ENCODE data around the gene SPRYD4. TPM values are rescaled to one million over a fixed set of nuclear protein-coding genes. Genes with fewer than 3 reads are reported as not detected.
A peak's percentile ranks its signal among the peaks of the same experiment; 100 is the strongest.
"Not testable (repeated sequence)": the region's sequence is repeated elsewhere in the genome, so short reads cannot be mapped to it uniquely, and the experiment has no call there.

Gene SPRYD4
- total RNA-seq, 1 experiment from 2014 or later: 3.4 TPM

GRCh38 chr12:56498126-56498902 lies 29.9 kb downstream of the SPRYD4 start:
- not testable (repeated sequence) for H4K20me1 ChIP-seq (ENCODE audit: insufficient read depth, low read depth, low read length); H3K4me1 ChIP-seq (ENCODE audit: low read length); H3K36me3 ChIP-seq (ENCODE audit: insufficient read depth, low read length); DNase-seq; H3K9me3 ChIP-seq (ENCODE audit: low read length); H3K4me3 ChIP-seq (ENCODE audit: low read length); H3K9ac ChIP-seq (ENCODE audit: low read length); H3K9me2 ChIP-seq (replicated peaks; ENCODE audit: insufficient read depth, low read length); H2AFZ ChIP-seq (ENCODE audit: low read length); H3K79me2 ChIP-seq (ENCODE audit: low read length); H3K27ac ChIP-seq (ENCODE audit: low read length); H3K27me3 ChIP-seq (ENCODE audit: low read length); H3K4me2 ChIP-seq (ENCODE audit: low read depth, low read length, poor library complexity, severe bottlenecking)

DNA sequence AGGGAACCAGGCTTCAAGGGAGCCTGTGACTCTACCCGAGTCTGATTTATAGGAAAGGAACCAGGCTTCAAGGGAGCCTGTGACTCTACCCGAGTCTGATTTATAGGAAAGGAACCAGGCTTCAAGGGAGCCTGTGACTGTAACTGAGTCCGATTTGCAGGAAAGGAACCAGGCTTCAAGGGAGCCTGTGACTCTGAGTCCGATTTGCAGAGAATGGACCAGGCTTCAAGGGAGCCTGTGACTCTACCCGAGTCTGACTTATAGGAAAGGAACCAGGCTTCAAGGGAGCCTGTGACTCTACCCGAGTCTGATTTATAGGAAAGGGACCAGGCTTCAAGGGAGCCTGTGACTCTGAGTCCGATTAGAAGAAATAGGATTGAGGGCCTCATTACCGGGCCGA lies 31.1 kb downstream of the SPRYD4 start:
- not testable (repeated sequence) for H3K9ac ChIP-seq (ENCODE audit: low read length); H3K4me2 ChIP-seq (ENCODE audit: low read depth, low read length, poor library complexity, severe bottlenecking); H2AFZ ChIP-seq (ENCODE audit: low read length); H3K4me1 ChIP-seq (ENCODE audit: low read length); H3K4me3 ChIP-seq (ENCODE audit: low read length); H3K9me3 ChIP-seq (ENCODE audit: low read length); H4K20me1 ChIP-seq (ENCODE audit: insufficient read depth, low read depth, low read length); H3K27ac ChIP-seq (ENCODE audit: low read length); H3K9me2 ChIP-seq (replicated peaks; ENCODE audit: insufficient read depth, low read length); H3K79me2 ChIP-seq (ENCODE audit: low read length); H3K36me3 ChIP-seq (ENCODE audit: insufficient read depth, low read length); H3K27me3 ChIP-seq (ENCODE audit: low read length)
- DNase-seq: peak; percentile 14

DNA sequence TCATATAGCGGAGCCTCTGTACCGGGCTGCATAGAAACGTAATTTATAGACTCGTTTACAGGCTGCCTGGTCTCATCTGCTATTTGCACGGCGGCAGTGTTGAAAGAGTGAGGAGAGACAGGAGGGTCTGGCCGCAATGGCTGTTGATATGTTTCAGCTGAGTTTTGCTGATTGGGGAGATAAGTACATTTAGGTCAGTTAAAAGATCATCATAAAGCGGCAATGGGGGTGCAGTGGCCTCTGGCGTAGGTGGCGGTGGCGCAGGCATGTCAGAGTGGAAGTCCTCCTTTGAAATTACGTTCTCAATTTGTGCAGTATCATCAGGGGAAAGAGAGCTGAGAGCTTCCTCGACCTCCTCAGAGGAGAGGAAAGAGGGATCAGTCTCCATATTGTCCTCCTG lies 31.5 kb downstream of the SPRYD4 start:
- not testable (repeated sequence) for H3K4me3 ChIP-seq (ENCODE audit: low read length); H3K36me3 ChIP-seq (ENCODE audit: insufficient read depth, low read length); H2AFZ ChIP-seq (ENCODE audit: low read length); H3K27ac ChIP-seq (ENCODE audit: low read length); H3K9me3 ChIP-seq (ENCODE audit: low read length); H3K4me2 ChIP-seq (ENCODE audit: low read depth, low read length, poor library complexity, severe bottlenecking); H3K9ac ChIP-seq (ENCODE audit: low read length); H4K20me1 ChIP-seq (ENCODE audit: insufficient read depth, low read depth, low read length); H3K79me2 ChIP-seq (ENCODE audit: low read length); H3K27me3 ChIP-seq (ENCODE audit: low read length); H3K9me2 ChIP-seq (replicated peaks; ENCODE audit: insufficient read depth, low read length); H3K4me1 ChIP-seq (ENCODE audit: low read length)
- peak; percentile 2 for DNase-seq

DNA sequence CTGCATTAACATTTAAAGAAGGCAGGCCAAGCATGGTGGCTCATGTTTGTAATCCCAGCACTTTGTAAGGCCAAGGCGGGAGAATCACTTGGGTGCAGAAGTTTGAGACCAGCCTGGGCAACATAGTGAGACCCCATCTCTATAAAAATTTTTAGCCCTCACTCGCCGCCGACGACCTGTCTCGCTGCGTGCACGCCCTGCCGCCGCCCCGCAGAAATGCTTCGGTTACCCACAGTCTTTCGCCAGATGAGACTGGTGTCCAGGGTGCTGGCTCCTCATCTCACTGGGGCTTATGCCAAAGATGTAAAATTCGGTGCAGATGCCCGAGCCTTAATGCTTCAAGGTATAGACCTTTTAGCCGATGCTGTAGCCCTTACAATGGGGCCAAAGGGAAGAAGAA lies 42.4 kb downstream of the SPRYD4 start:
- no peaks in the 10 kb centered on the region for H3K9me3 ChIP-seq (ENCODE audit: low read length)
- no peak overlapping the region for H2AFZ ChIP-seq (ENCODE audit: low read length)
- H3K9me2 ChIP-seq (replicated peaks; ENCODE audit: insufficient read depth, low read length): no peaks in the 10 kb centered on the region
- H4K20me1 ChIP-seq (ENCODE audit: insufficient read depth, low read depth, low read length): no peaks in the 10 kb centered on the region
- H3K27ac ChIP-seq (ENCODE audit: low read length): no peak overlapping the region
- DNase-seq: no peak
- H3K9ac ChIP-seq (ENCODE audit: low read length): no peak overlapping the region
- no peaks in the 10 kb centered on the region for H3K27me3 ChIP-seq (ENCODE audit: low read length)
- H3K4me1 ChIP-seq (ENCODE audit: low read length): no peaks in the 10 kb centered on the region
- no peaks in the 10 kb centered on the region for H3K36me3 ChIP-seq (ENCODE audit: insufficient read depth, low read length)
- no peak overlapping the region for H3K4me2 ChIP-seq (ENCODE audit: low read depth, low read length, poor library complexity, severe bottlenecking)
- no peak overlapping the region for H3K4me3 ChIP-seq (ENCODE audit: low read length)
- no peaks in the 10 kb centered on the region for H3K79me2 ChIP-seq (ENCODE audit: low read length)

DNA sequence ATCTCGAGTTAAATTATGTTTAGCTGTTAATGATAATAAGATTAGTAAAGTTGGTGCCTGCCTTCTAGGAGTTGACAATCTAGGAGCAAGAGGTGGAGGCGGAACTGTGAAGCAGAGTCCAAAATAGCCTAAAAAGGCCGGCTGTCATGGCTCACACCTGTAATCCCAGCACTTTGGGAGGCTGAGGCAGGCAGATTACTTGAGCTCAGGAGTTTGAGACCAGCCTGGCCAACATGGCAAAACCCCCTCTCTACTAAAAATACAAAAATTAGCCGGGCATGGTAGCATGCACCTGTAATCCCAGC lies 45.6 kb downstream of the SPRYD4 start:
- H3K79me2 ChIP-seq (ENCODE audit: low read length); H3K36me3 ChIP-seq (ENCODE audit: insufficient read depth, low read length); H3K27me3 ChIP-seq (ENCODE audit: low read length); H3K27ac ChIP-seq (ENCODE audit: low read length); H2AFZ ChIP-seq (ENCODE audit: low read length); H3K9me3 ChIP-seq (ENCODE audit: low read length); H4K20me1 ChIP-seq (ENCODE audit: insufficient read depth, low read depth, low read length); H3K9ac ChIP-seq (ENCODE audit: low read length); H3K4me3 ChIP-seq (ENCODE audit: low read length); H3K4me2 ChIP-seq (ENCODE audit: low read depth, low read length, poor library complexity, severe bottlenecking); DNase-seq; H3K9me2 ChIP-seq (replicated peaks; ENCODE audit: insufficient read depth, low read length); H3K4me1 ChIP-seq (ENCODE audit: low read length): not testable (repeated sequence)

DNA sequence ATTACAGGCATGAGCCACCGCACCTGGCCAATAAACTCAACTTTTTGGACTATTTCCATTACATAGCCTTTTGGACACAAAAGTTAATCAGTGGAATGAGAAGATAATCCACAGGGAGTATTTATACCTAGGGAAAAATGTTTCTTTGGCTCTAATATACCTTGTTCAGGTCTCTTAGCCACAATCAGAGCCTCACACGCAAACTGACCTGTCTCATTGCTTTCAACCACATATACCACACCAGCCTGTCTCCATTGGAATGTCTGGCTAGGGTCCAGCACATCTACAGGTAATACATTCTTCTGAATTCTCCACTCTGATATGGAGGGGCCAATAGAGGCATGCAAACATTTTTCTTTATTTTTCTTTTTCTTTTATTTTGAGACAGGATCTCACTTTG lies 49.5 kb downstream of the SPRYD4 start:
- no peaks in the 10 kb centered on the region for H3K36me3 ChIP-seq (ENCODE audit: insufficient read depth, low read length)
- H3K4me2 ChIP-seq (ENCODE audit: low read depth, low read length, poor library complexity, severe bottlenecking): no peak overlapping the region
- no peaks in the 10 kb centered on the region for H3K9me3 ChIP-seq (ENCODE audit: low read length)
- no peak overlapping the region for H3K4me3 ChIP-seq (ENCODE audit: low read length)
- H3K9ac ChIP-seq (ENCODE audit: low read length): no peak overlapping the region
- no peaks in the 10 kb centered on the region for H3K9me2 ChIP-seq (replicated peaks; ENCODE audit: insufficient read depth, low read length)
- DNase-seq: no peak
- H3K4me1 ChIP-seq (ENCODE audit: low read length): no peaks in the 10 kb centered on the region
- H3K27ac ChIP-seq (ENCODE audit: low read length): no peak overlapping the region
- H3K27me3 ChIP-seq (ENCODE audit: low read length): no peaks in the 10 kb centered on the region
- H3K79me2 ChIP-seq (ENCODE audit: low read length): no peaks in the 10 kb centered on the region
- no peak overlapping the region for H2AFZ ChIP-seq (ENCODE audit: low read length)
- no peaks in the 10 kb centered on the region for H4K20me1 ChIP-seq (ENCODE audit: insufficient read depth, low read depth, low read length)

DNA sequence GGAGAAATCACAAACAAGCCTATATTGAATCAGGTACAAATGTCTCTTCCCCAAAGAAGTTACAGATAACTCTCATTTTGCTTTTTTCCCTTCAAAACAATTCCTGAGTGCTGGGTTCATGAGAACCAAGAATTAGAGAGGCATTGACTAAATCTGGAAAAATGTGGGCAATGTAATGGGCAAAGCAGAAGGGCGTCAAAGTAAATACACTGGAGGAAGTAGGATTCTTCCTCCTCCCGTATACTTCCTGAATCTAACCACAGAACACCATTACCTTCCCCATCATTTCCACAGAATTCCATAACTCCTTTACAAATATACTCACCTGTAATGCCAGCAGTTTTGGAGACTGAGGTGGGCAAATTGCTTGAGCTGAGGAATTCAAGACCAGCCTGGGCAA lies 50.2 kb downstream of the SPRYD4 start:
- no peaks in the 10 kb centered on the region for H3K9me3 ChIP-seq (ENCODE audit: low read length)
- H3K4me2 ChIP-seq (ENCODE audit: low read depth, low read length, poor library complexity, severe bottlenecking): no peak overlapping the region
- DNase-seq: no peak
- H3K27me3 ChIP-seq (ENCODE audit: low read length): no peaks in the 10 kb centered on the region
- no peaks in the 10 kb centered on the region for H4K20me1 ChIP-seq (ENCODE audit: insufficient read depth, low read depth, low read length)
- H2AFZ ChIP-seq (ENCODE audit: low read length): no peak overlapping the region
- H3K36me3 ChIP-seq (ENCODE audit: insufficient read depth, low read length): no peaks in the 10 kb centered on the region
- no peak overlapping the region for H3K9ac ChIP-seq (ENCODE audit: low read length)
- H3K79me2 ChIP-seq (ENCODE audit: low read length): no peaks in the 10 kb centered on the region
- no peak overlapping the region for H3K27ac ChIP-seq (ENCODE audit: low read length)
- H3K4me1 ChIP-seq (ENCODE audit: low read length): no peaks in the 10 kb centered on the region
- H3K9me2 ChIP-seq (replicated peaks; ENCODE audit: insufficient read depth, low read length): no peaks in the 10 kb centered on the region
- H3K4me3 ChIP-seq (ENCODE audit: low read length): no peak overlapping the region

- no peak overlapping the region for H3K9ac ChIP-seq (ENCODE audit: low read length)
- no peak for DNase-seq
Observed at GRCh38 chr12:56520048-56520447, 51.7 kb downstream of the SPRYD4 start.

DNA sequence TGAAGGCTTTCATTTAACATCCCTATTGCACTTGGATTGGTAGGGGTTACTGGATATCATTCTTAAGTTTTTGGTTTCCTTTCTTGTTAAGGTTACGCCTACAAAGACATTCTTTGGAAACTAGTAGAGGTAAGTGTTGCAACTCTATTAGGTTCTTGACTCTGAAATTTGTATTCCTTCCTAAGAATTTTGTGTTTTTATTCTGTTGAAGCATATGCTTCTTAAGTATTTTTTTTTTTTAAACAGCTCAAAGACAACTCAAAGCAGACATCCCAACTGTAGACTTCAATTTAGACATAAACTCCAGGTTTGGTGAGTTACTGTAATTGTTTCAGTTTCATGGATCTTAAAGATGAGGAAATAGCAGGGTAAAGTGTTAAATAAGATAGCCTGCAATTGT lies 52.1 kb downstream of the SPRYD4 start:
- Histone ChIP-seq H3K4me1 (ENCODE audit: low read length) (no peaks in the 10 kb centered on the region), H3K27me3 (ENCODE audit: low read length) (no peaks in the 10 kb centered on the region), H3K9ac (ENCODE audit: low read length) (no peak overlapping the region), H3K4me3 (ENCODE audit: low read length) (no peak overlapping the region), H3K4me2 (ENCODE audit: low read depth, low read length, poor library complexity, severe bottlenecking) (no peak overlapping the region), H3K79me2 (ENCODE audit: low read length) (no peaks in the 10 kb centered on the region), H3K9me3 (ENCODE audit: low read length) (no peaks in the 10 kb centered on the region), H3K36me3 (ENCODE audit: insufficient read depth, low read length) (no peaks in the 10 kb centered on the region), H4K20me1 (ENCODE audit: insufficient read depth, low read depth, low read length) (no peaks in the 10 kb centered on the region), H2AFZ (ENCODE audit: low read length) (no peak overlapping the region), H3K9me2 (replicated peaks; ENCODE audit: insufficient read depth, low read length) (no peaks in the 10 kb centered on the region), H3K27ac (ENCODE audit: low read length) (no peak overlapping the region)
- DNase-seq: no peak

More at GRCh38 chr12:56520048-56520447, 51.7 kb downstream of the SPRYD4 start:
- Histone ChIP-seq H2AFZ (ENCODE audit: low read length) (no peak overlapping the region), H3K4me3 (ENCODE audit: low read length) (no peak overlapping the region), H3K36me3 (ENCODE audit: insufficient read depth, low read length) (no peaks in the 10 kb centered on the region), H3K9me3 (ENCODE audit: low read length) (no peaks in the 10 kb centered on the region), H4K20me1 (ENCODE audit: insufficient read depth, low read depth, low read length) (no peaks in the 10 kb centered on the region), H3K4me1 (ENCODE audit: low read length) (no peaks in the 10 kb centered on the region), H3K4me2 (ENCODE audit: low read depth, low read length, poor library complexity, severe bottlenecking) (no peak overlapping the region), H3K9me2 (replicated peaks; ENCODE audit: insufficient read depth, low read length) (no peaks in the 10 kb centered on the region), H3K27ac (ENCODE audit: low read length) (no peak overlapping the region), H3K27me3 (ENCODE audit: low read length) (no peaks in the 10 kb centered on the region), H3K79me2 (ENCODE audit: low read length) (no peaks in the 10 kb centered on the region)
